HUES48 (cell line): ENCODE data around the gene PID1.

Source experiments
- H3K27ac ChIP-seq: one replicate; pipeline ENCODE4 v1.7.0; 2013; ENCODE audit warnings: low read depth, low read length, inconsistent platforms
- H3K27me3 ChIP-seq: 2 replicates; pipeline ENCODE4 v1.6.1; 2013; ENCODE audit warnings: mild to moderate bottlenecking, low read length; ENCODE audit not compliant: control insufficient read depth, insufficient read depth
- H3K36me3 ChIP-seq: 2 replicates; pipeline ENCODE4 v1.6.1; 2013; ENCODE audit warnings: low read length; ENCODE audit not compliant: control insufficient read depth, insufficient read depth
- H3K4me1 ChIP-seq: 2 replicates; pipeline ENCODE4 v1.6.1; 2013; ENCODE audit warnings: mild to moderate bottlenecking, low read length; ENCODE audit not compliant: control insufficient read depth, insufficient read depth
- H3K4me3 ChIP-seq: 2 replicates; pipeline ENCODE4 v1.5.1; 2013; ENCODE audit warnings: mild to moderate bottlenecking, low read depth, low read length
- H3K9ac ChIP-seq: 2 replicates; pipeline ENCODE4 v1.6.1; 2013; ENCODE audit warnings: mild to moderate bottlenecking, low read depth, low read length, moderate library complexity
- H3K9me3 ChIP-seq: 2 replicates; pipeline ENCODE4 v1.6.1; 2013; ENCODE audit warnings: low read length; ENCODE audit not compliant: control insufficient read depth, insufficient read depth

PID1 gene

GRCh38 chr2:229173825-229174359, 97.2 kb downstream of the PID1 start:
- H3K36me3 ChIP-seq = no peaks in the 10 kb centered on the region
- H3K9ac ChIP-seq = no peak overlapping the region
- no peak overlapping the region for H3K4me3 ChIP-seq
- H3K27me3 ChIP-seq = no peaks in the 10 kb centered on the region
- H3K4me1 ChIP-seq = no peaks in the 10 kb centered on the region; the same call in 1 of the 2 replicates
- no peaks in the 10 kb centered on the region for H3K9me3 ChIP-seq
- H3K27ac ChIP-seq = no peak overlapping the region

- no peak overlapping the region for H3K4me3 ChIP-seq
- no peak overlapping the region for H3K27ac ChIP-seq
- no peaks in the 10 kb centered on the region for H3K9me3 ChIP-seq
- H3K4me1 ChIP-seq = no peaks in the 10 kb centered on the region; the same call in 1 of the 2 replicates
- H3K9ac ChIP-seq = no peak overlapping the region
- H3K27me3 ChIP-seq = no peaks in the 10 kb centered on the region
- H3K36me3 ChIP-seq = no peaks in the 10 kb centered on the region
Measured at GRCh38 chr2:229170916-229171315, 100.2 kb downstream of the PID1 start.

DNA sequence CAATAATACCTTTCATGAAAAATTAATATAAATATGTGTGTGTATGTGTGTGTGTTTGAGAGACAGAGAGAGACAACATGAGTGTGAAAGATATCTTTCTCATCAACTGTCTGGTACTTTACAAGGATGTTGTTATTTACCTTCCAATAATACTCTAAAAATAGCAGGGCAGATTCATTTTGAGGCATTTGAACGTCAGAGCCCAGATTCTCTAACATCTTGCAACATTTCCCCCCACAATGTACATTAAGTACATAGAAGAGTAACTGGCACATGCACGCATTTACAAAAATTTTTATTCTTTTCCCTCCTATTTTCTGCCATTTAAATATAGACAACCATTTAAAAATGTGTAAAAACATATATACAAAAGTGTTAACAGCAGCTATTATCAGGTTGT, 100.9 kb downstream of the PID1 start:
- H3K9me3 ChIP-seq = no peaks in the 10 kb centered on the region

GRCh38 chr2:229169751-229170150, 101.3 kb downstream of the PID1 start:
- Histone ChIP-seq H3K4me1 (peaks cover 1% of the 10 kb centered on the region; the same call in 1 of the 2 replicates), H3K36me3 (no peaks in the 10 kb centered on the region), H3K27me3 (no peaks in the 10 kb centered on the region)

More for the DNA sequence above, 100.9 kb downstream of the PID1 start:
- no peak overlapping the region for H3K9ac ChIP-seq
- no peaks in the 10 kb centered on the region for H3K4me1 ChIP-seq
- H3K36me3 ChIP-seq = no peaks in the 10 kb centered on the region
- H3K4me3 ChIP-seq = no peak overlapping the region
- no peak overlapping the region for H3K27ac ChIP-seq
- H3K27me3 ChIP-seq = no peaks in the 10 kb centered on the region

GRCh38 chr2:229164545-229165249, 106.4 kb downstream of the PID1 start:
- H3K27me3 ChIP-seq = no peaks in the 10 kb centered on the region
- no peak overlapping the region for H3K27ac ChIP-seq
- H3K9me3 ChIP-seq = no peaks in the 10 kb centered on the region
- H3K9ac ChIP-seq = no peak overlapping the region
- H3K36me3 ChIP-seq = no peaks in the 10 kb centered on the region
- peaks cover 12% of the 10 kb centered on the region for H3K4me1 ChIP-seq
- H3K4me3 ChIP-seq = no peak overlapping the region

More at GRCh38 chr2:229169751-229170150, 101.3 kb downstream of the PID1 start:
- Histone ChIP-seq H3K9me3 (no peaks in the 10 kb centered on the region), H3K9ac (no peak overlapping the region), H3K4me3 (no peak overlapping the region), H3K27ac (no peak overlapping the region)

DNA sequence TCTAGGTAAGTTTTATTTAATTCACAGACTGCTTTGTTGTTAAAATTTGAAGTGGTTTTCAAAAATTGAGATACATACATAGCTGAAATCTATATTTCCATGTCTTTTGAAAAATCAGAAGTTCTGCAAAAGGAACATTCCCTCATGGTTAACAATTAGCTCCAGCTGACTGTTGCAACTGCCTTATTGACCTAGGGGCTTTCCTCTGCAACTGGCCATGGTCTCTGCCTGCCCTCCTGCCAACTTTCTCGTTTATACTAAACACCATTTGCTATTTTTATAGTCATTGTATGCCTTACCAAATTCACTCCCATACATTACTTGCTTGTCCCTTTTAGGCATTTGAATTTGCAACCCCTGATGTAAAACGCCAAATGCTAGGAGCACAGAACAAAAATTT, 107.2 kb downstream of the PID1 start:
- Histone ChIP-seq H3K9ac (no peak overlapping the region), H3K27ac (no peak overlapping the region), H3K9me3 (no peaks in the 10 kb centered on the region), H3K36me3 (no peaks in the 10 kb centered on the region), H3K27me3 (no peaks in the 10 kb centered on the region), H3K4me3 (no peak overlapping the region), H3K4me1 (peaks cover 12% of the 10 kb centered on the region)

GRCh38 chr2:229162015-229162414, 109.1 kb downstream of the PID1 start:
- no peaks in the 10 kb centered on the region for H3K9me3 ChIP-seq
- no peak overlapping the region for H3K4me3 ChIP-seq
- H3K9ac ChIP-seq = no peak overlapping the region
- H3K27ac ChIP-seq = no peak overlapping the region
- H3K4me1 ChIP-seq = peaks cover 12% of the 10 kb centered on the region
- no peaks in the 10 kb centered on the region for H3K36me3 ChIP-seq
- no peaks in the 10 kb centered on the region for H3K27me3 ChIP-seq

DNA sequence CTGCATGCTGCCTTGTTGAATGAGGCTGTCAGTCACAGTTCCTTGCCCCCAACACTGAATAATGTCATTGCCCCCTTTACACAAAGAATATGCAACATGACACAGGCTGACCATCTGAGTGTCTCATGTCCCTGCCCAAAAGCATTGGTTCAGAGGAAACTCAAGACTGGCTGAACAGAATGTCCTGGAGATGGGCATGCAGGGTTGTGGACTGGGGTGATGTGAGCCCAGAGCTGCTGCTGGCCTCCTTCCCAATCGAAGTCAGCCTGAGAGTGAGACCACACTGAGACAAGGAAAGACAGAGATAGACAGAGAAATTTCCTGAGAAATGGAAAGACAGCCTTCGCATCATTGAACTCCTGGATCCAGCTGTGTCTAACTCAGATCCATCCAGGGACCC, 110.1 kb downstream of the PID1 start:
- H3K27me3 ChIP-seq = no peaks in the 10 kb centered on the region
- H3K36me3 ChIP-seq = no peaks in the 10 kb centered on the region
- no peaks in the 10 kb centered on the region for H3K9me3 ChIP-seq
- H3K4me1 ChIP-seq = peaks cover 12% of the 10 kb centered on the region
- H3K27ac ChIP-seq = no peak overlapping the region
- no peak overlapping the region for H3K4me3 ChIP-seq
- no peak overlapping the region for H3K9ac ChIP-seq

GRCh38 chr2:229160180-229160579, 110.9 kb downstream of the PID1 start:
- Histone ChIP-seq H3K27ac (no peak overlapping the region), H3K4me1 (peaks cover 12% of the 10 kb centered on the region), H3K9ac (no peak overlapping the region), H3K36me3 (no peaks in the 10 kb centered on the region), H3K9me3 (no peaks in the 10 kb centered on the region), H3K27me3 (no peaks in the 10 kb centered on the region), H3K4me3 (no peak overlapping the region)

- no peaks in the 10 kb centered on the region for H3K27me3 ChIP-seq
- H3K9me3 ChIP-seq = no peaks in the 10 kb centered on the region
- no peaks in the 10 kb centered on the region for H3K36me3 ChIP-seq
- H3K9ac ChIP-seq = no peak overlapping the region
- H3K4me3 ChIP-seq = no peak overlapping the region
- H3K4me1 ChIP-seq = peaks cover 7% of the 10 kb centered on the region
- no peak overlapping the region for H3K27ac ChIP-seq
Measured at GRCh38 chr2:229159405-229159804, 111.7 kb downstream of the PID1 start.

- Histone ChIP-seq H3K27ac (no peak overlapping the region), H3K9me3 (no peaks in the 10 kb centered on the region), H3K4me1 (no peaks in the 10 kb centered on the region), H3K27me3 (no peaks in the 10 kb centered on the region), H3K4me3 (no peak overlapping the region), H3K36me3 (no peaks in the 10 kb centered on the region), H3K9ac (no peak overlapping the region)
Measured at GRCh38 chr2:229154381-229154780, 116.7 kb downstream of the PID1 start.
